OCI-LY1 (cell line): ENCODE measurements around the gene FHIT.

ENCODE experiments used
- H2AFZ ChIP-seq: fragments of 200-600 bp; sonication (generic), shearing (Covaris generic); 2 replicates; pipeline ENCODE4 v1.6.0; 2014; ENCODE audit warnings: antibody characterized with exemption, mild to moderate bottlenecking, low read length
- H3F3A ChIP-seq: fragments of 200-600 bp; sonication (generic), shearing (Covaris generic); 2 replicates; pipeline ENCODE4 v1.6.0; 2014; ENCODE audit warnings: mild to moderate bottlenecking, antibody characterized with exemption, low read length, moderate library complexity; ENCODE audit not compliant: insufficient read depth
- H3K27ac ChIP-seq: fragments of 200-600 bp; sonication (generic); 2 replicates; pipeline ENCODE4 v1.5.1; 2014; ENCODE audit warnings: low read length, mixed run types, mild to moderate bottlenecking, low read depth; ENCODE audit not compliant: poor library complexity, severe bottlenecking
- H3K27me3 ChIP-seq: fragments of 200-600 bp; sonication (generic); 2 replicates; pipeline ENCODE4 v1.6.0; 2014; ENCODE audit warnings: antibody characterized with exemption, mild to moderate bottlenecking, low read length, moderate library complexity; ENCODE audit not compliant: insufficient read depth
- H3K36me3 ChIP-seq: fragments of 200-600 bp; sonication (generic); 2 replicates; pipeline ENCODE4 v1.6.1; 2014; ENCODE audit warnings: mild to moderate bottlenecking, antibody characterized with exemption, low read length, moderate library complexity, mixed read lengths; ENCODE audit not compliant: insufficient read depth
- H3K4me1 ChIP-seq: fragments of 200-600 bp; sonication (generic); 2 replicates; pipeline ENCODE4 v1.5.1; 2014; ENCODE audit warnings: mild to moderate bottlenecking, low read length, moderate library complexity; ENCODE audit not compliant: insufficient read depth, severe bottlenecking
- H3K4me2 ChIP-seq: fragments of 200-600 bp; sonication (generic), shearing (Covaris generic); 2 replicates; pipeline ENCODE4 v1.6.1; 2014; ENCODE audit warnings: low read length
- H3K4me3 ChIP-seq: fragments of 200-600 bp; sonication (generic); 2 replicates; pipeline ENCODE4 v1.5.1; 2014; ENCODE audit warnings: low read length, low read depth, mild to moderate bottlenecking, mixed read lengths; ENCODE audit not compliant: poor library complexity, severe bottlenecking
- H3K79me2 ChIP-seq: fragments of 200-600 bp; shearing (Covaris generic); 2 replicates; pipeline ENCODE4 v1.6.1; 2016; ENCODE audit warnings: mixed run types, low read length, mixed read lengths; ENCODE audit not compliant: insufficient read depth
- H3K9ac ChIP-seq: fragments of 200-600 bp; sonication (generic), shearing (Covaris generic); 2 replicates; pipeline ENCODE4 v1.6.1; 2014; ENCODE audit warnings: mild to moderate bottlenecking, low read length, mixed read lengths
- H3K9me2 ChIP-seq: fragments of 200-600 bp; sonication (generic), shearing (Covaris generic); 2 replicates; pipeline ENCODE4 v1.6.1; 2014; ENCODE audit warnings: low read depth, mild to moderate bottlenecking, low read length, mixed read lengths
- H3K9me3 ChIP-seq: fragments of 200-600 bp; shearing (Covaris generic); 2 replicates; pipeline ENCODE4 v1.6.1; 2014; ENCODE audit warnings: low read length, mixed read lengths
- H4K20me1 ChIP-seq: fragments of 200-600 bp; sonication (generic), shearing (Covaris generic); 2 replicates; pipeline ENCODE4 v1.6.0; 2016; ENCODE audit warnings: mild to moderate bottlenecking, low read length; ENCODE audit not compliant: insufficient read depth
- EZH2 ChIP-seq: fragments of 200-600 bp; sonication (generic), shearing (Covaris generic); IDR thresholded peaks from 2 replicates; pipeline ENCODE4 v1.8.0; 2017; ENCODE audit warnings: borderline replicate concordance, mixed run types, mild to moderate bottlenecking, antibody characterized with exemption, low read length, moderate library complexity, mixed read lengths
- TF ChIP-seq, protein P1 (sequence below): fragments of 200-600 bp; sonication (generic), shearing (Covaris generic); IDR thresholded peaks from 2 replicates; pipeline ENCODE4 v1.5.1; 2017; ENCODE audit warnings: mild to moderate bottlenecking, antibody characterized with exemption, low read length, moderate library complexity, mixed read lengths

The FHIT gene

DNA sequence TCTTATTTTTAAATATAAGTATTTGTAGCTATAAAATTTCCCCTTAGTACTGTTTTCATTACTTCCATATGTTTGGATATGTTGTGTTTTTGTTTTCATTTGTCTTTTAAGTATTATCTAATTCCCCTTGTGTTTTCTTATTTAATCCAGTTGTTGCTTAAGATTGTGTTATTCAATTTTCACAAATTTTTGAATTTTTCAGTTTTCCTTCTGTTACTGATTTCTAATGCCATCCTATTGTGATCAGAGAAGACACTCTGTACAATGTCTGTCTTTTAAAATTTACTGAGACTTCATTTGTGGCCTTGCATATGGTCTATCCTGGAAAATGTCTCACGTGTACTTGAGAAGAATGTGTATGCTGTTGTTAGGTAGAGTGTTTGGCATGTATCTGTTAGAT, 1405.9 kb downstream of the FHIT start:
- H3K4me2 ChIP-seq = no peak overlapping the region
- no peak overlapping the region for H2AFZ ChIP-seq
- H3K9me3 ChIP-seq = no peaks in the 10 kb centered on the region
- TF ChIP-seq, protein P1, sequence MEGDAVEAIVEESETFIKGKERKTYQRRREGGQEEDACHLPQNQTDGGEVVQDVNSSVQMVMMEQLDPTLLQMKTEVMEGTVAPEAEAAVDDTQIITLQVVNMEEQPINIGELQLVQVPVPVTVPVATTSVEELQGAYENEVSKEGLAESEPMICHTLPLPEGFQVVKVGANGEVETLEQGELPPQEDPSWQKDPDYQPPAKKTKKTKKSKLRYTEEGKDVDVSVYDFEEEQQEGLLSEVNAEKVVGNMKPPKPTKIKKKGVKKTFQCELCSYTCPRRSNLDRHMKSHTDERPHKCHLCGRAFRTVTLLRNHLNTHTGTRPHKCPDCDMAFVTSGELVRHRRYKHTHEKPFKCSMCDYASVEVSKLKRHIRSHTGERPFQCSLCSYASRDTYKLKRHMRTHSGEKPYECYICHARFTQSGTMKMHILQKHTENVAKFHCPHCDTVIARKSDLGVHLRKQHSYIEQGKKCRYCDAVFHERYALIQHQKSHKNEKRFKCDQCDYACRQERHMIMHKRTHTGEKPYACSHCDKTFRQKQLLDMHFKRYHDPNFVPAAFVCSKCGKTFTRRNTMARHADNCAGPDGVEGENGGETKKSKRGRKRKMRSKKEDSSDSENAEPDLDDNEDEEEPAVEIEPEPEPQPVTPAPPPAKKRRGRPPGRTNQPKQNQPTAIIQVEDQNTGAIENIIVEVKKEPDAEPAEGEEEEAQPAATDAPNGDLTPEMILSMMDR = no peak
- no peak for TF ChIP-seq EZH2
- H3K9me2 ChIP-seq = no peaks in the 10 kb centered on the region
- no peaks in the 10 kb centered on the region for H3K36me3 ChIP-seq
- no peaks in the 10 kb centered on the region for H3F3A ChIP-seq
- H4K20me1 ChIP-seq = no peaks in the 10 kb centered on the region
- H3K27me3 ChIP-seq = no peaks in the 10 kb centered on the region
- H3K9ac ChIP-seq = no peak overlapping the region
- H3K27ac ChIP-seq = no peak overlapping the region
- no peak overlapping the region for H3K4me3 ChIP-seq
- no peaks in the 10 kb centered on the region for H3K79me2 ChIP-seq
- no peaks in the 10 kb centered on the region for H3K4me1 ChIP-seq

DNA sequence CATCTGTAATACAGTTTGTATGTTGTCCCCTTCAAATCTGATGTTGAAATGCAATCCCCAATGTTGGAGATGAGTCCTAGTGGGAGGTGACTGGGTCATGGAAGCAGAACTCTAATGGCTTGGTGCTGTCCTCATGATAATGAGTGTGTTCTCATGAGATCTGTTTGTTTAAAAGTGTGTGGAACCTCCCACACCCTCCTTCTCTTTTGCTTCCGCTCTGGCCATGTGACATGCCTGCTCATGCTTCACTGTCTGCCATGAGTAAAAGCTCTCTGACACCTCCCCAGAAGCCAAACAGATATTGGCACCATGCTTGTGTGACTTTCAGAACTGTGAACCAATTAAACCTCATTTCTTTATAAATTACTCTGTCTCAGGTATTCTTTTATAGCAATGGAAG, 1407.4 kb downstream of the FHIT start:
- no peaks in the 10 kb centered on the region for H3K9me3 ChIP-seq
- TF ChIP-seq, protein P1 = no peak
- no peak for TF ChIP-seq EZH2

DNA sequence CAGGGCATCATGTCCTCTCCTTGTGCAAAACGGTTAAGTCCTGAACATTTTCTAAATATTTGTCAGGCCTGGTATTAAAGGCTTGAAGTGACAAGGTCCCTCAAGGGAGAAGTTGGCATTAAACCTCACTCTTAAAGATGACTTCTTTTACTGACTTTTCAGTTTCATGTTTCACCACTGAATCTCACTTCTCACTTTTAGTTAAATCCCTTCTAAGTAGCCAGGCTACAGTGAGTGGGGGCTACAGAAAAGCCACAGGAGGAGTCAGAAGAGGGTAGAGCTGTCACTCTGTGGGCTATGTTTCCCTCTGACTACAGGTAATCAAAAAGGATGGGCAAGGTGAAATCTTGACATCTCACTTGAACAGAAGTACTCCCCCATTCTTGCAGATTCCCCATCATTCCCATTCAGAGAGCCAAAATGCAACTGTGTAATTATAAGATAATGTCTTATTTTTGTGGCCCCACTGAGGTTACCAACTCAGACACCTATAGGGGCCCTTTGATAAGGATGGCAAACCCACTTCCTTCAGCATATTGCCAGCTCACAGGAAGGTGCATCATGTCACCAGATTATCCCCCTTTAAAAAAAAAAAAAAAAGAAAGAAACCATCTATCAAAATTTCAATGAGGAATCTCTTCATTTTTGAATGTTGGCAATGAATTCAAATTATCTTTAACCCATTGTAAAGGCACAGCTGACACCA, 1411.3 kb downstream of the FHIT start:
- Histone ChIP-seq H2AFZ (no peak overlapping the region), H3K4me3 (no peak overlapping the region), H3K9me2 (no peaks in the 10 kb centered on the region), H3K4me1 (no peaks in the 10 kb centered on the region), H3K27ac (no peak overlapping the region), H3K36me3 (no peaks in the 10 kb centered on the region), H4K20me1 (no peaks in the 10 kb centered on the region), H3K9ac (no peak overlapping the region), H3K9me3 (no peaks in the 10 kb centered on the region), H3K79me2 (no peaks in the 10 kb centered on the region), H3K27me3 (no peaks in the 10 kb centered on the region), H3K4me2 (no peak overlapping the region), H3F3A (no peaks in the 10 kb centered on the region)
- TF ChIP-seq, protein P1 = no peak
- no peak for TF ChIP-seq EZH2

More for the DNA sequence above, 1407.4 kb downstream of the FHIT start:
- Histone ChIP-seq H4K20me1 (no peaks in the 10 kb centered on the region), H3K9ac (no peak overlapping the region), H3K36me3 (no peaks in the 10 kb centered on the region), H3K4me1 (no peaks in the 10 kb centered on the region), H3K27me3 (no peaks in the 10 kb centered on the region), H3K4me2 (no peak overlapping the region), H2AFZ (no peak overlapping the region), H3K4me3 (no peak overlapping the region), H3F3A (no peaks in the 10 kb centered on the region), H3K79me2 (no peaks in the 10 kb centered on the region), H3K9me2 (no peaks in the 10 kb centered on the region), H3K27ac (no peak overlapping the region)
